Colon (tissue), 2 donors: ENCODE results near the gene SEMA5A.

Experiments
- FAIRE-seq: peaks from 2 replicates; lab custom pipeline; 2012; peaks lifted over from hg19 to GRCh38; lab: Jason Lieb, UNC
- donor health status: control.
- donor health status: control.

SEMA5A gene

GRCh38 chr5:9112520-9113291 is 433.2 kb downstream of the SEMA5A start:
- FAIRE-seq = no peak

GRCh38 chr5:9108162-9108561 is 437.7 kb downstream of the SEMA5A start:
- FAIRE-seq = no peak

GRCh38 chr5:9105851-9106250 is 440.0 kb downstream of the SEMA5A start:
- no peak for FAIRE-seq

GRCh38 chr5:9104571-9105339 is 441.1 kb downstream of the SEMA5A start:
- no peak for FAIRE-seq

GRCh38 chr5:9103290-9103689 is 442.6 kb downstream of the SEMA5A start:
- no peak for FAIRE-seq

- no peak for FAIRE-seq
Observed at GRCh38 chr5:9099689-9100088, 446.2 kb downstream of the SEMA5A start.

GRCh38 chr5:9098990-9099389 is 446.9 kb downstream of the SEMA5A start:
- no peak for FAIRE-seq

GRCh38 chr5:9094582-9094981 is 451.3 kb downstream of the SEMA5A start:
- FAIRE-seq = no peak

- FAIRE-seq = no peak
Observed at GRCh38 chr5:9091896-9092662, 453.8 kb downstream of the SEMA5A start.

GRCh38 chr5:9090381-9091026 is 455.4 kb downstream of the SEMA5A start:
- FAIRE-seq = no peak

- no peak for FAIRE-seq
Observed at GRCh38 chr5:9089893-9090292, 456.0 kb downstream of the SEMA5A start.

- no peak for FAIRE-seq
Observed at GRCh38 chr5:9082996-9083395, 462.9 kb downstream of the SEMA5A start.

- FAIRE-seq = no peak
Observed at GRCh38 chr5:9072701-9073100, 473.2 kb downstream of the SEMA5A start.

- no peak for FAIRE-seq
Observed at GRCh38 chr5:9071524-9071923, 474.4 kb downstream of the SEMA5A start.

GRCh38 chr5:9071074-9071473 is 474.8 kb downstream of the SEMA5A start:
- FAIRE-seq = no peak

- FAIRE-seq = no peak
Observed at GRCh38 chr5:9069650-9070049, 476.2 kb downstream of the SEMA5A start.

- no peak for FAIRE-seq
Observed at GRCh38 chr5:9067154-9067553, 478.7 kb downstream of the SEMA5A start.

- no peak for FAIRE-seq
Observed at GRCh38 chr5:9066349-9066748, 479.5 kb downstream of the SEMA5A start.

GRCh38 chr5:9063615-9064245 is 482.1 kb downstream of the SEMA5A start:
- FAIRE-seq = no peak

GRCh38 chr5:9062873-9063272 is 483.0 kb downstream of the SEMA5A start:
- FAIRE-seq = no peak

GRCh38 chr5:9059920-9060691 is 485.8 kb downstream of the SEMA5A start:
- FAIRE-seq = no peak
